Testis (tissue), 3 donors: Measurements from ENCODE around the gene CYYR1. TPM values are rescaled to one million over a fixed set of nuclear protein-coding genes. Genes with fewer than 3 reads are reported as not detected.

ENCODE experiments used
- DNase-seq: peaks from one replicate; pipeline ENCODE4 v3.0.0-alpha.2; 2019
- H3K27ac ChIP-seq, 2 donors: fragments of 200-600 bp; sonication (generic); one replicate each; pipeline ENCODE4 v1.5.1; 2019
- H3K27me3 ChIP-seq: fragments of 200-600 bp; sonication (generic); one replicate; pipeline ENCODE4 v1.5.1; 2019
- H3K36me3 ChIP-seq: fragments of 200-600 bp; sonication (generic); one replicate; pipeline ENCODE4 v1.5.1; 2017; ENCODE audit warnings: low read depth; ENCODE audit errors: missing control alignments
- H3K4me1 ChIP-seq: fragments of 200-600 bp; sonication (generic); one replicate; pipeline ENCODE4 v1.5.1; 2019
- H3K4me3 ChIP-seq, 2 donors: fragments of 200-600 bp; sonication (generic); one replicate each; pipeline ENCODE4 v1.5.1; 2017 to 2019
- H3K9me3 ChIP-seq: fragments of 200-600 bp; sonication (generic); one replicate; pipeline ENCODE4 v1.5.1; 2017
- POLR2A ChIP-seq: fragments of 450-650 bp; IDR thresholded peaks from one replicate; pipeline ENCODE4 v1.6.1; 2017; ENCODE audit warnings: antibody characterized with exemption, mild to moderate bottlenecking, moderate library complexity
- WGBS, 2 donors: methylation state at CpG; one replicate each; pipeline ENCODE4 v1.1.5; 2018; 5-methylcytosine and 5-hydroxymethylcytosine counted together
- intact Hi-C: fragments of 100-400 bp; cut with DNase I; formaldehyde crosslinking; loops from one replicate; pipeline ENCODE4 v1.15.1; 2023; ENCODE audit warnings: low total_unique reads
- polyA plus RNA-seq: library from polyadenylated mRNA; stranded (reverse); fragments of 350-450 nt; fragmentation: Illumina TruSeq; extraction: RNeasy Lipid Tissue Mini Kit (QIAGEN cat#74804); gene quantifications from one replicate; pipeline ENCODE4 v1.2.3, GENCODE V29; 2014; ENCODE audit warnings: low read depth, low replicate concordance; ENCODE audit not compliant: insufficient read depth
- total RNA-seq, 2 donors: library from RNA; depleted of rRNA; stranded (reverse); fragments of >200 nt; gene quantifications; one replicate each; pipeline ENCODE4 v1.2.3, GENCODE V29; 2016
- TF ChIP-seq, protein P1 (sequence below), 3 experiments: fragments of 450-650 bp in 2 of 3; fragments of 200-600 bp in 1 of 3; sonication (generic) in 1 of 3; IDR thresholded peaks; one replicate each; pipeline ENCODE4 v1.5.1; 2016 to 2019; ENCODE audit warnings: antibody characterized with exemption in 3 of 3, mild to moderate bottlenecking in 2 of 3, moderate library complexity in 1 of 3

Gene CYYR1
- total and polyA plus RNA-seq, 3 donors from 2014 or later, result 4.4 to 6.1 (median 4.6) TPM

DNA sequence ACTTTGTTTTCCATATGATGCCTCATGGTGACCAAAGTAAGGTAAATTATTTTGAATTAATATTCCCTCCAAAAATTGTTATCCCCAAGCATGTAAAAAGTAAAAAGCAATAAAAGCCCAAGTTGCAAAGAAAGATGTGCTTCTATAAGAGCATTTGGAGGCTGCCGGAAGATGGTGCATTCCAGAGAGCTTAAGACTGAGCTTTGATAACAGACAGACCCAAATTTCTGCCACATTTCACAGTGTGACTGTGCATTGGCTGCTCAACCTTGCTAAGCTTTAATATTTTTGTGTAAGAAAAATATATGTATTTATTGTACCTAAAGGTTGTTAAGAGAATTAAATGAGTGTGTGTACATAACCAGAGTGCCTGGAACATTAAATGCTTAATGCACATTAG, 67.9 kb downstream of the CYYR1 start:
- no peak for TF ChIP-seq POLR2A
- TF ChIP-seq, protein P1, sequence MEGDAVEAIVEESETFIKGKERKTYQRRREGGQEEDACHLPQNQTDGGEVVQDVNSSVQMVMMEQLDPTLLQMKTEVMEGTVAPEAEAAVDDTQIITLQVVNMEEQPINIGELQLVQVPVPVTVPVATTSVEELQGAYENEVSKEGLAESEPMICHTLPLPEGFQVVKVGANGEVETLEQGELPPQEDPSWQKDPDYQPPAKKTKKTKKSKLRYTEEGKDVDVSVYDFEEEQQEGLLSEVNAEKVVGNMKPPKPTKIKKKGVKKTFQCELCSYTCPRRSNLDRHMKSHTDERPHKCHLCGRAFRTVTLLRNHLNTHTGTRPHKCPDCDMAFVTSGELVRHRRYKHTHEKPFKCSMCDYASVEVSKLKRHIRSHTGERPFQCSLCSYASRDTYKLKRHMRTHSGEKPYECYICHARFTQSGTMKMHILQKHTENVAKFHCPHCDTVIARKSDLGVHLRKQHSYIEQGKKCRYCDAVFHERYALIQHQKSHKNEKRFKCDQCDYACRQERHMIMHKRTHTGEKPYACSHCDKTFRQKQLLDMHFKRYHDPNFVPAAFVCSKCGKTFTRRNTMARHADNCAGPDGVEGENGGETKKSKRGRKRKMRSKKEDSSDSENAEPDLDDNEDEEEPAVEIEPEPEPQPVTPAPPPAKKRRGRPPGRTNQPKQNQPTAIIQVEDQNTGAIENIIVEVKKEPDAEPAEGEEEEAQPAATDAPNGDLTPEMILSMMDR (IDR thresholded peaks at IDR 0.05), result no peak
- no peaks in the 10 kb centered on the region for H3K36me3 ChIP-seq
- 67 to 80% methylated on average over 1 of the region's 1 CpG for WGBS, 2 donors
- no peaks in the 10 kb centered on the region for H3K4me1 ChIP-seq
- intact Hi-C loops, result no loop called here
- no peaks in the 10 kb centered on the region for H3K27me3 ChIP-seq
- no peak for DNase-seq
- H3K4me3 ChIP-seq, result no peak overlapping the region
- no peak overlapping the region for H3K27ac ChIP-seq
- no peaks in the 10 kb centered on the region for H3K9me3 ChIP-seq

DNA sequence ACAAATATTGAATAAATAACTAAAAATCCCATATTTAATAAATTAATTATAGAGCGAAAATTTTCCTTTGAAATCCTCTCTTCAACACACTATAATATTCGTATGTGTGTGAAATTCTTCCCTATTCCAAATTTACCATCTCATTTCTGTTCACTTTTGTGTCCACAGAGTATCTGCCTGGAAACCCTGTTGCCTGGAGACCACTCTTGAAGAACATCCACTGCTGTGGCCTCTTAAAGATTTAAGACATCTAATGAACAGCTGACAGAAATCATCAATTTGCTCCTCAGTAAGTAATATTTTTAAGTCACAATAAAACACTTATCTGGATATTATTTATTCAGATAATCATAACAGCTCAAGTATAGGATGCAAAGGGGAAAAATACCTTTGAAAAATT, 69.7 kb downstream of the CYYR1 start:
- TF ChIP-seq, protein P1 (IDR thresholded peaks at IDR 0.05), result no peak
- no peak for TF ChIP-seq POLR2A
- Histone ChIP-seq H3K9me3 (no peaks in the 10 kb centered on the region), H3K36me3 (no peaks in the 10 kb centered on the region), H3K4me3 (no peak overlapping the region), H3K27me3 (no peaks in the 10 kb centered on the region), H3K27ac (no peak overlapping the region), H3K4me1 (no peaks in the 10 kb centered on the region)
- 42 to 43% methylated on average over 2 of the region's 2 CpGs for WGBS, 2 donors
- intact Hi-C loops, result no loop called here
- no peak for DNase-seq

DNA sequence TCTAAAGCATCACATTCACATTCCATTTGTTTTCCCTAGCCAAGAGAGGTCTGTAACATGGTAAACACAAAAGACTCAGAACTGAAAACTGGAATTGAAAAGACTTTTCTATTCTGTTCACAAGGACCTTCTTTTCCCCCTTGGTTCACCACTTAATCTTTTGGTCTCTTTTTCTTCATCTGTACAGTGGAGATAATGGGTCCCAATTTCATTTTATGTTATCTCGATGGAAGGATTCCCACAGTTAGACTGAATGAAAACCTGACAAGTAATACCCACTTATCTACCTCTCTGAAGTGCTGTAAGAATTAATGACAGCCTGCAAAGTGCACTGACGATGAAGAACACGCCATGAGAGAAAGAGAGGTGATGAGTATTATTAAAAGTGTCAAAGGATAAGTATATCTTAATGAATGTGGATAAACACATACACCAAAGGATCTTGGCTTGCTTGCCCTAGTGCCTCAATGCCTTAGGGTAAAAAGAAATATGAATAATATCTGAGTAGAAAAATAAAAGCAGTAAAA, 71.5 kb downstream of the CYYR1 start:
- Histone ChIP-seq H3K4me3 (no peak overlapping the region), H3K9me3 (no peaks in the 10 kb centered on the region), H3K27me3 (no peaks in the 10 kb centered on the region), H3K36me3 (no peaks in the 10 kb centered on the region), H3K27ac (no peak overlapping the region), H3K4me1 (no peaks in the 10 kb centered on the region)
- 87 to 93% methylated on average over 3 of the region's 3 CpGs for WGBS, 2 donors
- DNase-seq, result no peak
- no peak for TF ChIP-seq POLR2A
- TF ChIP-seq, protein P1 (IDR thresholded peaks at IDR 0.05), result no peak
- intact Hi-C loops, result no loop called here

DNA sequence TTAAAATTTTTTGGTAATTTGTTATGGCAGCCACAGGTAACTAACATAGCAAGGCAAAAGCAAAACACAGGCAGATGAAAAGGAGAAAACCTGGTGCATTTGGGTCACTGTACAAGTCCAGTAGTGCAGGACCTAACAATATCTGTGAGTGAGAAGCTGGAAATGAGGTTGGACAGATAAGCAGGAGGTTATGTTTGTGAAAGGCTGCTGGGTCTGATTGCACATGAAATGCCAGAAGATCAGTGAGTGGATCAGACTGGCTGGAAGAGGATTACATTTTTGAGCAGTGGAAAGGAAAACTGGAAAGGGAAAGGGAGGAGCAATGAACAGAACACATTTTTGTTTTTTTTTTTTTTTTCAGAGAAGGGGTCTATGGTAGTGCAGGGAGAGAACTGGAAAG, 73.6 kb downstream of the CYYR1 start:
- TF ChIP-seq, protein P1 (IDR thresholded peaks at IDR 0.05), result no peak
- no peak for TF ChIP-seq POLR2A

DNA sequence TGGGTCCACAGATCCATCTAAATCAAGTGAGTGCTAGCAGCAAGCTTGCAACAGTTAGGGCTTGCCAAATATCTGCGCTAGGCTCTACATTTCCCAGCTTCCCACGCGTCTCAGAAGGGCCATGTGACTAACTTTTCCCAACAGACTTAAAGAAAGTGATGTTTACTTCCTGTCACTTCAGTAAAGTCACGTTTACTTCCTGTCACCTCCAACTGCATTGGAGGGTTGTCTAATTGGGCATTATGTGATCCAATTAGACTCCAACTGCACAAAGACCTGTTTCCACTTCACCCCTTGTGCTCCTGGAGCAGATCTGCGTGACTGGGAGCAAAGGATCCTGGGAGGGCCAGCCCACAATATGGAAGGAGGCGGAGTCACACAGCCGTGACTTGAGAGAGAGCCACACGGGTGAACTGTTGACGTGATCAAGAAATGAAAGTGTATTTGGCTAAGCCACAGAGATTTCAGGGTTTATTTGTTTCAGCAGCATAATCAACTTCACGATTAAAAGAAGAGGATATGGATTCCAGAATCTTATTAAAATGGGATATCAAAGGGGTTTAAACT, 77.7 kb downstream of the CYYR1 start:
- Histone ChIP-seq H3K9me3 (no peaks in the 10 kb centered on the region), H3K27me3 (no peaks in the 10 kb centered on the region), H3K4me1 (no peaks in the 10 kb centered on the region), H3K36me3 (no peaks in the 10 kb centered on the region), H3K27ac (no peak overlapping the region), H3K4me3 (peak overlapping the region in 1 of 2 donors; percentile 8)
- TF ChIP-seq POLR2A, result no peak
- TF ChIP-seq, protein P1 (IDR thresholded peaks at IDR 0.05), result no peak
- peak; percentile 41 for DNase-seq
- intact Hi-C loops, result no loop called here
- 67 to 73% methylated on average over 10 of the region's 10 CpGs for WGBS, 2 donors

More for the DNA sequence above, 73.6 kb downstream of the CYYR1 start:
- H3K4me1 ChIP-seq, result no peaks in the 10 kb centered on the region
- H3K9me3 ChIP-seq, result no peaks in the 10 kb centered on the region
- intact Hi-C loops, result no loop called here
- no peak for DNase-seq
- H3K27me3 ChIP-seq, result no peaks in the 10 kb centered on the region
- no peak overlapping the region for H3K4me3 ChIP-seq
- H3K27ac ChIP-seq, result no peak overlapping the region
- no peaks in the 10 kb centered on the region for H3K36me3 ChIP-seq
